Osteocyte (in vitro differentiated cells): ENCODE measurements around the gene DACT1. TPM values are rescaled to one million over a fixed set of nuclear protein-coding genes. Genes with fewer than 3 reads are reported as not detected.

Experiments
- DNase-seq: peaks from one replicate; pipeline ENCODE4 v3.0.0; 2021; ENCODE audit warnings: mixed read lengths; ENCODE audit not compliant: unreplicated experiment; ENCODE audit errors: extremely low spot score
- H3K27ac Mint-ChIP-seq: one replicate; pipeline ENCODE4 v1.8.0; 2021; ENCODE audit warnings: mild to moderate bottlenecking, mixed read lengths; ENCODE audit not compliant: unreplicated experiment
- H3K27me3 Mint-ChIP-seq: one replicate; pipeline ENCODE4 v1.8.0; 2021; ENCODE audit warnings: mixed read lengths; ENCODE audit not compliant: unreplicated experiment
- H3K36me3 Mint-ChIP-seq: one replicate; pipeline ENCODE4 v1.8.0; 2021; ENCODE audit warnings: mixed read lengths; ENCODE audit not compliant: unreplicated experiment
- H3K4me1 Mint-ChIP-seq: one replicate; pipeline ENCODE4 v1.8.0; 2021; ENCODE audit warnings: mixed read lengths; ENCODE audit not compliant: unreplicated experiment
- H3K4me3 Mint-ChIP-seq: one replicate; pipeline ENCODE4 v1.8.0; 2021; ENCODE audit warnings: mild to moderate bottlenecking, moderate library complexity, mixed read lengths; ENCODE audit not compliant: unreplicated experiment
- H3K9me3 Mint-ChIP-seq: one replicate; pipeline ENCODE4 v1.8.0; 2021; ENCODE audit warnings: mixed read lengths; ENCODE audit not compliant: unreplicated experiment
- total RNA-seq: library from RNA; stranded (reverse); gene quantifications from 2 replicates; pipeline ENCODE4 v1.2.1, GENCODE V29; 2021
- TF ChIP-seq, protein P1 (sequence below): fragments of 200-600 bp; sonication (generic); IDR thresholded peaks from 2 replicates; pipeline ENCODE4 v1.5.0; 2021; ENCODE audit warnings: antibody characterized with exemption, mild to moderate bottlenecking, moderate library complexity

Gene DACT1
- total RNA-seq, 1 donor from 2014 or later, result 29.2 TPM

- H3K4me3 Mint-ChIP-seq, result no peak overlapping the region
- peaks cover 14% of the 10 kb centered on the region for H3K27me3 Mint-ChIP-seq
- H3K36me3 Mint-ChIP-seq, result no peaks in the 10 kb centered on the region
- no peaks in the 10 kb centered on the region for H3K9me3 Mint-ChIP-seq
- peaks cover 13% of the 10 kb centered on the region for H3K4me1 Mint-ChIP-seq
- no peak overlapping the region for H3K27ac Mint-ChIP-seq
- TF ChIP-seq, protein P1, sequence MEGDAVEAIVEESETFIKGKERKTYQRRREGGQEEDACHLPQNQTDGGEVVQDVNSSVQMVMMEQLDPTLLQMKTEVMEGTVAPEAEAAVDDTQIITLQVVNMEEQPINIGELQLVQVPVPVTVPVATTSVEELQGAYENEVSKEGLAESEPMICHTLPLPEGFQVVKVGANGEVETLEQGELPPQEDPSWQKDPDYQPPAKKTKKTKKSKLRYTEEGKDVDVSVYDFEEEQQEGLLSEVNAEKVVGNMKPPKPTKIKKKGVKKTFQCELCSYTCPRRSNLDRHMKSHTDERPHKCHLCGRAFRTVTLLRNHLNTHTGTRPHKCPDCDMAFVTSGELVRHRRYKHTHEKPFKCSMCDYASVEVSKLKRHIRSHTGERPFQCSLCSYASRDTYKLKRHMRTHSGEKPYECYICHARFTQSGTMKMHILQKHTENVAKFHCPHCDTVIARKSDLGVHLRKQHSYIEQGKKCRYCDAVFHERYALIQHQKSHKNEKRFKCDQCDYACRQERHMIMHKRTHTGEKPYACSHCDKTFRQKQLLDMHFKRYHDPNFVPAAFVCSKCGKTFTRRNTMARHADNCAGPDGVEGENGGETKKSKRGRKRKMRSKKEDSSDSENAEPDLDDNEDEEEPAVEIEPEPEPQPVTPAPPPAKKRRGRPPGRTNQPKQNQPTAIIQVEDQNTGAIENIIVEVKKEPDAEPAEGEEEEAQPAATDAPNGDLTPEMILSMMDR, result no peak
- no peak for DNase-seq
These were observed 8.5 kb upstream of the DACT1 start for GRCh38 chr14:58629281-58629680.

DNA sequence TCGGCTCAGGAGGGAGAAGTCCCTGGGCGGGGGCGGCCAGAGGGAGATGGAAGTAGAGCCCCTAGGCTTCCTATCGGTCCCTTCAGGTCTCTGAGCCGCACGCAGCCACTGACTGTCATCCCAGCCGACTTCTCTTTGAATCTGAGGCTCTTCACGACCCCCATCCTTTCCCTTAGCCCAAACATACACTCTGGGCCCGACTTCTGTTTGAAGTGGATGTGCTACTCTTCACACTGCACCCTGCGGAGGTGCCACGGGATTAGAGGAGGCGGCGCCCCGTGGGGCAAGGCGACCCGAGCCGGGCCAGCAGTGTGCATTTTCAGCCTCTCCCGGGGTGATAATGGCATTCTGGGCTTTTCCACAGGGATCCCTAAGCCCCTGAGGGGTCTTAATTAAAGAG lies 6.0 kb upstream of the DACT1 start:
- peaks cover 19% of the 10 kb centered on the region for H3K27me3 Mint-ChIP-seq
- no peaks in the 10 kb centered on the region for H3K36me3 Mint-ChIP-seq
- TF ChIP-seq, protein P1, result no peak
- H3K4me1 Mint-ChIP-seq, result peaks cover 16% of the 10 kb centered on the region
- H3K4me3 Mint-ChIP-seq, result no peak overlapping the region
- no peak overlapping the region for H3K27ac Mint-ChIP-seq
- DNase-seq, result no peak
- H3K9me3 Mint-ChIP-seq, result no peaks in the 10 kb centered on the region

DNA sequence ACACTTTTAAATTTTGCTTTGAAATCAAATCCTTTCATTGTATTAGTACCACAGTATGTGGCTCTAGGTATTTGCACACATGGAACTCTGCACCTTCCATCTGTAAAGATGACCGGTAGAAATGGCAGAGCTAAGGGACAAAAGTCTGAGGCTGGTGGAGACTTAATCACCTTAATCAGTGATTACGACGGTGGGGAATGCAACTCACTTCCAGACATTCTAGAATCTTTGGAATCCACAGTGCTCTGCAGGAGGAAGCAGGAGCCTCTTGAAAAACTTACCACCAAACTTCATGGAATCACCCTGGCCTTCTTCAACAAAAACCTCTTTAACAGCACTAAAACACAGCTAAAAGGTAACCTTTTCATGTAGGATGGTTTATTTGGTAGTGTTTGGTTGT lies 3.9 kb upstream of the DACT1 start:
- no peak overlapping the region for H3K4me3 Mint-ChIP-seq
- H3K4me1 Mint-ChIP-seq, result peaks cover 18% of the 10 kb centered on the region
- H3K27me3 Mint-ChIP-seq, result peaks cover 19% of the 10 kb centered on the region
- no peak for DNase-seq
- TF ChIP-seq, protein P1, result no peak
- no peak overlapping the region for H3K27ac Mint-ChIP-seq
- H3K9me3 Mint-ChIP-seq, result no peaks in the 10 kb centered on the region
- H3K36me3 Mint-ChIP-seq, result no peaks in the 10 kb centered on the region

DNA sequence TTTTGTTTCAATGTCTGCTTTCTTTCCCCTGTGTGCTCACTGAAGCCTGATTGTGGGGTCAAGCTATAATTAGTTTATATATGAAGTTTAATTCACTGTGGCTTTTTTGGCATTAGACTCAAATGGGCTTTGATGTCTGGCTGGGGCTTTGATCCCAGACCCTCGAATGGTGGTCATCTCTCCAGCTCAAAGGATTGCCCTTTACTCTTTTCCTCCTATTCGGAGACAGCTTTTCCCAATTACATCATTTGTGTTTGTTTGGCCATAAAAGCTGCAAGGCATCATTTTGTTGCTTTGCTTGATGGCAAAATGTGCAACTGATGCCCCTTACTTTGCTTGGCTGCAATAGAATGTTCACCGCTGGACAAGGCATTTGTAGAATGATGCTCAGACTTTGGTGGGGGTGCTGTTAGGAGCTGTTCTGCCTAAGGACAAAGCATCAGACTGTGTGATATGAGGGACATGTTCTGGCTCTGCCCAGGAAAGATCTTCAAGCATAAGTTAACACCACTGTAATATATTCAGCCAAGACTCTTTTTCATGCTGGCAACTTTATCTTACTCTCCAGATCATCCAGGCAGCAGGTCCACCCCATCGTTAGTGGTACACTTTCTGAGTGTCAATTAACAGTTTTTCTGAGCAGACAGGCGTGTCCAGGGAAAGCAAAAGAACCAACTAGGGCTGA lies 3.2 kb upstream of the DACT1 start:
- TF ChIP-seq, protein P1, result no peak
- no peak overlapping the region for H3K27ac Mint-ChIP-seq
- no peak for DNase-seq
- no peaks in the 10 kb centered on the region for H3K9me3 Mint-ChIP-seq
- H3K4me3 Mint-ChIP-seq, result no peak overlapping the region
- H3K36me3 Mint-ChIP-seq, result no peaks in the 10 kb centered on the region
- peaks cover 19% of the 10 kb centered on the region for H3K27me3 Mint-ChIP-seq
- H3K4me1 Mint-ChIP-seq, result peaks cover 25% of the 10 kb centered on the region

DNA sequence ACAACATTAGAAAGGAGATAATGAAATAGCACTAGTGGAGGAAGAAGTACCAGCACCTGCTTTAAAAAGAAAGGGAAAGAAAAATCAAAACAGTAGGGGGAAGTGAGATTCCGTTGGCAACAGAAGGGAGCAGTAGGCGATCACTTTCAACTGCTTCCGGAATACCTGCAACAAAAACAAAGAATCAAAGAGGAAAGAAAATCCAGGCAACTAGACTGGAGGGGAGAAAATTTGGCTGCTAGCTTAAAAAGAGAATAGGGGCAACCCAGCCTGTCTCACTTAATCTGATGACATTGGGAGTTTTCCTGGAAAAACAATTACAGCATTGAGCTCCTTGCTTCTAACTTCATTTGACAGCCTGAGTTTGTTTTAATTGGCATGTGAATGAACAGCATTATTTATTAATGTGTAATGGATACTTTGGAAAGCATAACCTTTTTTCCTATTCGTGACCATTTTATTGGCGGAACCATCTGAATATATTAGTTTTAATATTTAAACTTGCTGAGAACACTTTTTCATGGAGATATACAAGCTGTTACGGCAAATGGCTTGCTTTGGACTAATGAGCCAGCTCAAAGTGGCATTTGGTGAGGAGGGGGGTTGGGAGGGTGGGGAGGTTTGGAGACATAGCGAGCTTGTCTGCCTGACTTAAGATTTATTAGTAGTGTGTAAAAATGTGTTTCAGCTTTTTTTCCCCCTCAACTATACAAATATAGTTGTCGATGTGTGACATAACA lies 2.5 kb upstream of the DACT1 start:
- TF ChIP-seq, protein P1, result no peak
- Mint-ChIP-seq H3K27me3 (peaks cover 19% of the 10 kb centered on the region), H3K9me3 (no peaks in the 10 kb centered on the region), H3K4me3 (no peak overlapping the region), H3K27ac (no peak overlapping the region), H3K36me3 (no peaks in the 10 kb centered on the region), H3K4me1 (peaks cover 32% of the 10 kb centered on the region)
- DNase-seq, result no peak
